Adipose tissue (tissue), 3 donors: ENCODE results near the gene YTHDC1. TPM values are rescaled to one million over a fixed set of nuclear protein-coding genes. Genes with fewer than 3 reads are reported as not detected.

Experiments used
- H3K27ac ChIP-seq: one replicate; pipeline ENCODE4 v1.5.1; 2013; ENCODE audit warnings: low read depth, low read length
- WGBS, 3 donors: extraction: QIAGEN DNeasy Blood & Tissue Kit; methylation state at CpG; one replicate each; pipeline ENCODE4 v1.1.7; 2013; 5-methylcytosine and 5-hydroxymethylcytosine counted together
- polyA plus RNA-seq, 3 donors: library from polyadenylated mRNA; stranded (reverse); fragments of 200-250 nt; gene quantifications; one replicate each; pipeline ENCODE4 v1.2.3, GENCODE V29; 2013
- donor health status: healthy with polysubstance abuse.
- donor health status: Bipolar disorder and iron deficiency.
- donor health status: healthy.

The YTHDC1 gene
- polyA plus RNA-seq, 3 donors: 29.4 to 42.4 (median 37.6) TPM

DNA sequence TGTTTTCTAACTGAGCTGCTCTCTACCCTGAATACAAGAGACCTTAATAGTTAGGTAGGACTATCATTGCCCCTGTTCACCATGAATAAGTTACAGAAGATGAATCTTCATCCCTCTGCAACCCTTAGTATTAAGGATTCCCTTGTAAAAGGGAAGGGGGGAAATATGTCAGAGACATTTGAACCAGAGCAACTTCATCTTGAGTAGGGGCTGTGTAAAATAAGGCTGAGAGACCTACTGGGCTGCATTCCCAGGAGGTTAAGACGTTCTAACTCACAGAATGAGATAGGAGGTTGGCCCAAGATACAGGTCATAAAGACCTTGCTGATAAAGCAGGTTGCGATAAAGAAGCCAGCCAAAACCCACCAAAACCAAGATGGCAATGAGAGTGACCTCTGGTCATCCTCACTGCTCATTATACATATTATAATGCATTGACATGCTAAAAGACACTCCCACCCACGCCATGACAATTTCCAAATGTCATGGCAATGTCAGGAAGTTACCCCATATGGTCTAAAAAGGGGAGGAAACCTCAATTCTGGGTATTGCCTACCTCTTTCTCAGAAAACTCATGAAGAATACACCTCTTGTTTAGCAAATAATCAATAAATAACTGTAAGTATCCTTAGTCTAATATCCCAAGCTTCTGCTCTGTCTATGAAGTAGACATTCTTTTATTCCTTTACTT, 84.9 kb downstream of the YTHDC1 start:
- WGBS, 3 donors: 66 to 74% (median 68%) methylated on average over 3 of the region's 3 CpGs
- no peak overlapping the region for H3K27ac ChIP-seq

Other genes with a start within 250 kb of the YTHDC1 start
- gene TMPRSS11F, start 220.2 kb downstream of the YTHDC1 start, polyA plus RNA-seq: not detected
- gene TMPRSS11B, start 104.4 kb downstream of the YTHDC1 start, polyA plus RNA-seq: under 1 TPM in 2 of 3 donors, not detected in 1; 0.11 to 0.58 TPM
- under 1 TPM in 2 of 3 donors, not detected in 1; 0.33 to 0.69 TPM for gene TMPRSS11E, start 97.4 kb upstream of the YTHDC1 start, polyA plus RNA-seq
- under 1 TPM in 1 of 3 donors, not detected in 2; 0.56 TPM for gene UGT2B17, start 226.2 kb upstream of the YTHDC1 start, polyA plus RNA-seq